ENCODE results near the gene ICOS. TPM values are rescaled to one million over a fixed set of nuclear protein-coding genes. Genes with fewer than 3 reads are reported as not detected.
"Not testable (repeated sequence)": the region's sequence is repeated elsewhere in the genome, so short reads cannot be mapped to it uniquely, and the experiment has no call there.

Gene ICOS
- total RNA-seq, 5 donors from 2014 or later (not counting 1 experiment from before 2014, with no cell fraction given): 33.9 to 72.2 (median 41.9) TPM

DNA sequence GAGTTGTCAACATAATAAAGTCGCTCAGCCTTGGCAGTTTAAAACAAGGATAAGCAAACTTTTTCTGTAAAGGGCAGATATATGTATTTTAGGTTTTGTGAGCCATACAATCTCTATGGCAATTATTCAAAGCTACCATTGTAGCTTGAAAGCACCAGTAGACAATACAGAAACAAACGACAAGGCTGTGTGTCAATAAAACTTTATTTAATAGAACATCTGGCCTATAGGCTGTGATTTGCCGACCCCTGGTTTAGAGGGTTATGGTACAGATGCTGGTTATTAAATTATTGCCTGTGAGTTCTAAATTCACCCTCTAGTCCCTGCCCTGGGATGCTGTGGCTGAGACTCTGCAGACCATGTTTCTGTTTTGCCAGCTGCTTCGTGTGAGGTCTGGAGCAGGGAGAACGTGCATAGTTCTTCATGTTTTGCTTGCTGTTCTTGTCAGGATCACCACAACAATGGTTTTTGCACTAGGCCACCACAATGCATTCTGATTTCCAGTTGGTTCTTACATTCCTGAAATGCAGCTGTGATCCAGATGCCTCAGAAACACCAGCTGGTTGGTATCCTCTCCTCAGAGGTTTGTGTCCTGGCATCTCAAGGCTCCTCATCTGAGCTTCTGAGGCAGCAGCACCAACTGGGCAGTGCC is 46.6 kb downstream of the ICOS start:
- DNase-seq (no peak), ATAC-seq (replicated peaks in 1 of 4) (no peak)
- H3K4me3 ChIP-seq (ENCODE audit: control insufficient read depth in 1 of 2, extremely low read depth in 1 of 2, low read length in 1 of 2): no peak overlapping the region
- CTCF ChIA-PET: no interaction called here
- 93% methylated on average over 2 of the region's 5 CpGs for WGBS (ENCODE audit: insufficient coverage)
- Mint-ChIP-seq H3K36me3 (no peaks in the 10 kb centered on the region), H3K4me1 (peaks cover 15 to 28% (median 17%) of the 10 kb centered on the region in 3 donors), H3K9me3 (no peaks in the 10 kb centered on the region), H3K4me3 (no peak overlapping the region), H3K27me3 (no peaks in the 10 kb centered on the region), H3K27ac (no peak overlapping the region)
- peaks cover 0 to 12% of the 10 kb centered on the region in 2 experiments for H3K4me1 ChIP-seq (ENCODE audit: control insufficient read depth in 1 of 2, extremely low read depth in 1 of 2, insufficient read depth in 2 of 2, low read length in 2 of 2)
- POLR2A ChIA-PET: interaction anchor here in 1 of 2 donors (1.0 kb wide), 1 partner anchor 11 kb away, joined by 3 read pairs; no protein-coding TSS in a partner anchor
- H3K9me3 ChIP-seq: no peaks in the 10 kb centered on the region
- H3K27me3 ChIP-seq (replicated peaks in 1 of 2; ENCODE audit: control insufficient read depth in 2 of 2, extremely low read depth in 1 of 2, insufficient read depth in 2 of 2, low read length in 1 of 2): no peaks in the 10 kb centered on the region
- H3K36me3 ChIP-seq (ENCODE audit: control insufficient read depth in 2 of 2, extremely low read depth in 1 of 2, insufficient read depth in 1 of 2, low read length in 1 of 2): no peaks in the 10 kb centered on the region
- H3K27ac ChIP-seq (ENCODE audit: low read length): no peak overlapping the region

GRCh38 chr2:203985978-203986377 is 49.4 kb downstream of the ICOS start:
- ATAC-seq (replicated peaks in 1 of 4); H3K9me3 ChIP-seq; H3K36me3 ChIP-seq (ENCODE audit: control insufficient read depth in 2 of 2, extremely low read depth in 1 of 2, insufficient read depth in 1 of 2, low read length in 1 of 2); H3K27ac ChIP-seq (ENCODE audit: low read length); H3K27ac Mint-ChIP-seq; H3K27me3 ChIP-seq (replicated peaks in 1 of 2; ENCODE audit: control insufficient read depth in 2 of 2, extremely low read depth in 1 of 2, insufficient read depth in 2 of 2, low read length in 1 of 2); H3K36me3 Mint-ChIP-seq; H3K27me3 Mint-ChIP-seq; H3K4me3 Mint-ChIP-seq; H3K4me3 ChIP-seq (ENCODE audit: control insufficient read depth in 1 of 2, extremely low read depth in 1 of 2, low read length in 1 of 2); DNase-seq; H3K9me3 Mint-ChIP-seq: not testable (repeated sequence)
- peaks cover 30 to 49% (median 31%) of the 10 kb centered on the region in 3 donors for H3K4me1 Mint-ChIP-seq
- CTCF ChIA-PET: interaction anchor here in 1 of 2 donors (0.7 kb wide), 1 partner anchor 71 kb away, joined by 3 read pairs; no protein-coding TSS in a partner anchor
- no CpG with 5 or more reads among the region's 3 CpGs for WGBS (ENCODE audit: insufficient coverage)
- peaks cover 4 to 25% of the 10 kb centered on the region in 2 experiments for H3K4me1 ChIP-seq (ENCODE audit: control insufficient read depth in 1 of 2, extremely low read depth in 1 of 2, insufficient read depth in 2 of 2, low read length in 2 of 2)
- POLR2A ChIA-PET: interaction anchor here in 1 of 2 donors (1.5 kb wide), 2 partner anchors 14 to 29 kb away, joined by 4 read pairs; no protein-coding TSS in a partner anchor

DNA sequence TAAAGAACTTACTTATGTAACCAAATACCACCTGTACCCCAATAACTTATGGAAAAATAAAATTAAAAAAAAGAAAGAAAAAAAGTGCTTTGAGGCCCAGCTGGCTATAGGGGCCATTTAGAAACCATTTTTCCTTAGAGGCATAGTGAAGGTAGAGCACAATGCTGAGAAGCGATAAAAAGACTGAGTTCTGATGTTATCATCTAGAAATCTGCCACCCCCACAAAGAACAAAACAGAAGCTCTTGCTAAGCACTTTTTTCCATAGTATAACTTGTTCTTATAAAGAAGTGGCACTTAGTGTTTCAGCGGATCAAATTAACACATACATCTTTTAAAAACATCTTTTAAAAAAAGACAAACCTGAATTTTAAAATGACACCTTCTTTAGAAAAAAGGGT is 51.4 kb downstream of the ICOS start:
- H3K9me3 Mint-ChIP-seq: no peaks in the 10 kb centered on the region
- ChIA-PET CTCF (interaction anchor here (0.7 to 0.9 kb wide), 3 partner anchors 12 to 31 kb away, joined by 3 read pairs; no protein-coding TSS in a partner anchor), POLR2A (interaction anchor here in 1 of 2 donors (0.6 to 0.7 kb wide), 2 partner anchors 9 to 117 kb away, joined by 3 read pairs; no protein-coding TSS in a partner anchor)
- no CpG with 5 or more reads among the region's 2 CpGs for WGBS (ENCODE audit: insufficient coverage)
- ATAC-seq (replicated peaks in 1 of 4) (peak in 1 of 4 experiments; percentile 46), DNase-seq (no peak)
- Histone ChIP-seq H3K4me1 (ENCODE audit: control insufficient read depth in 1 of 2, extremely low read depth in 1 of 2, insufficient read depth in 2 of 2, low read length in 2 of 2) (peaks cover 4 to 25% of the 10 kb centered on the region in 2 experiments), H3K36me3 (ENCODE audit: control insufficient read depth in 2 of 2, extremely low read depth in 1 of 2, insufficient read depth in 1 of 2, low read length in 1 of 2) (no peaks in the 10 kb centered on the region), H3K27me3 (replicated peaks in 1 of 2; ENCODE audit: control insufficient read depth in 2 of 2, extremely low read depth in 1 of 2, insufficient read depth in 2 of 2, low read length in 1 of 2) (no peaks in the 10 kb centered on the region), H3K4me3 (ENCODE audit: control insufficient read depth in 1 of 2, extremely low read depth in 1 of 2, low read length in 1 of 2) (no peak overlapping the region), H3K9me3 (no peaks in the 10 kb centered on the region), H3K27ac (ENCODE audit: low read length) (peak overlapping the region; percentile 17)
- no peaks in the 10 kb centered on the region for H3K36me3 Mint-ChIP-seq
- H3K27me3 Mint-ChIP-seq: no peaks in the 10 kb centered on the region
- peak overlapping the region in 1 of 3 donors; percentile 57 for H3K4me3 Mint-ChIP-seq
- peaks cover 30 to 49% (median 31%) of the 10 kb centered on the region in 3 donors for H3K4me1 Mint-ChIP-seq
- H3K27ac Mint-ChIP-seq: peak overlapping the region in 1 of 2 donors; percentile 56

GRCh38 chr2:203988500-203989260 is 52.1 kb downstream of the ICOS start:
- H3K27me3 ChIP-seq (replicated peaks in 1 of 2; ENCODE audit: control insufficient read depth in 2 of 2, extremely low read depth in 1 of 2, insufficient read depth in 2 of 2, low read length in 1 of 2): no peaks in the 10 kb centered on the region
- H3K36me3 Mint-ChIP-seq: no peaks in the 10 kb centered on the region
- CTCF ChIA-PET: interaction anchor here (0.7 to 0.9 kb wide), 3 partner anchors 11 to 32 kb away, joined by 3 read pairs; no protein-coding TSS in a partner anchor

GRCh38 chr2:203989521-203989920 is 53.0 kb downstream of the ICOS start:
- peak overlapping the region; percentile 17 to 46 for H3K27ac Mint-ChIP-seq
- no peaks in the 10 kb centered on the region for H3K36me3 Mint-ChIP-seq
- H3K27me3 ChIP-seq (replicated peaks in 1 of 2; ENCODE audit: control insufficient read depth in 2 of 2, extremely low read depth in 1 of 2, insufficient read depth in 2 of 2, low read length in 1 of 2): no peaks in the 10 kb centered on the region
- H3K9me3 ChIP-seq: no peaks in the 10 kb centered on the region
- H3K27ac ChIP-seq (ENCODE audit: low read length): no peak overlapping the region
- CTCF ChIA-PET: no interaction called here
- H3K4me3 Mint-ChIP-seq: peak overlapping the region in 1 of 3 donors; percentile 7
- POLR2A ChIA-PET: interaction anchor here (0.6 to 0.9 kb wide), 3 partner anchors 17 to 520 kb away, joined by 3 to 4 read pairs (median 4); no protein-coding TSS in a partner anchor
- no CpG with 5 or more reads among the region's 2 CpGs for WGBS (ENCODE audit: insufficient coverage)
- DNase-seq (no peak), ATAC-seq (replicated peaks in 1 of 4) (peak in 1 of 4 experiments; percentile 31)
- peaks cover 11 to 25% of the 10 kb centered on the region in 2 experiments for H3K4me1 ChIP-seq (ENCODE audit: control insufficient read depth in 1 of 2, extremely low read depth in 1 of 2, insufficient read depth in 2 of 2, low read length in 2 of 2)
- no peak overlapping the region for H3K4me3 ChIP-seq (ENCODE audit: control insufficient read depth in 1 of 2, extremely low read depth in 1 of 2, low read length in 1 of 2)
- H3K36me3 ChIP-seq (ENCODE audit: control insufficient read depth in 2 of 2, extremely low read depth in 1 of 2, insufficient read depth in 1 of 2, low read length in 1 of 2): no peaks in the 10 kb centered on the region
- H3K27me3 Mint-ChIP-seq: no peaks in the 10 kb centered on the region
- H3K9me3 Mint-ChIP-seq: no peaks in the 10 kb centered on the region
- H3K4me1 Mint-ChIP-seq: peaks cover 30 to 40% (median 31%) of the 10 kb centered on the region in 3 donors

More at GRCh38 chr2:203988500-203989260, 52.1 kb downstream of the ICOS start:
- Mint-ChIP-seq H3K4me1 (peaks cover 30 to 47% (median 31%) of the 10 kb centered on the region in 3 donors), H3K27ac (peak overlapping the region in 1 of 2 donors; percentile 3), H3K27me3 (no peaks in the 10 kb centered on the region), H3K4me3 (peak overlapping the region in 1 of 3 donors; percentile 38), H3K9me3 (no peaks in the 10 kb centered on the region)
- Histone ChIP-seq H3K4me3 (ENCODE audit: control insufficient read depth in 1 of 2, extremely low read depth in 1 of 2, low read length in 1 of 2) (no peak overlapping the region), H3K27ac (ENCODE audit: low read length) (no peak overlapping the region), H3K36me3 (ENCODE audit: control insufficient read depth in 2 of 2, extremely low read depth in 1 of 2, insufficient read depth in 1 of 2, low read length in 1 of 2) (no peaks in the 10 kb centered on the region), H3K4me1 (ENCODE audit: control insufficient read depth in 1 of 2, extremely low read depth in 1 of 2, insufficient read depth in 2 of 2, low read length in 2 of 2) (peaks cover 4 to 25% of the 10 kb centered on the region in 2 experiments), H3K9me3 (no peaks in the 10 kb centered on the region)
- DNase-seq (no peak), ATAC-seq (replicated peaks in 1 of 4) (no peak)
- POLR2A ChIA-PET: interaction anchor here in 1 of 2 donors (0.6 kb wide), 1 partner anchor 9 kb away, joined by 3 read pairs; no protein-coding TSS in a partner anchor
- 76% methylated on average over 2 of the region's 6 CpGs for WGBS (ENCODE audit: insufficient coverage)

GRCh38 chr2:203992509-203992908 is 55.9 kb downstream of the ICOS start:
- no CpG with 5 or more reads among the region's 1 CpG for WGBS (ENCODE audit: insufficient coverage)

More at GRCh38 chr2:203992509-203992908, 55.9 kb downstream of the ICOS start:
- Mint-ChIP-seq H3K9me3 (no peaks in the 10 kb centered on the region), H3K4me3 (no peak overlapping the region), H3K36me3 (no peaks in the 10 kb centered on the region), H3K4me1 (peaks cover 31 to 32% (median 31%) of the 10 kb centered on the region in 3 donors), H3K27ac (no peak overlapping the region), H3K27me3 (no peaks in the 10 kb centered on the region)
- Histone ChIP-seq H3K27me3 (replicated peaks in 1 of 2; ENCODE audit: control insufficient read depth in 2 of 2, extremely low read depth in 1 of 2, insufficient read depth in 2 of 2, low read length in 1 of 2) (no peaks in the 10 kb centered on the region), H3K36me3 (ENCODE audit: control insufficient read depth in 2 of 2, extremely low read depth in 1 of 2, insufficient read depth in 1 of 2, low read length in 1 of 2) (no peaks in the 10 kb centered on the region), H3K4me1 (ENCODE audit: control insufficient read depth in 1 of 2, extremely low read depth in 1 of 2, insufficient read depth in 2 of 2, low read length in 2 of 2) (peaks cover 17 to 20% of the 10 kb centered on the region in 2 experiments), H3K27ac (ENCODE audit: low read length) (no peak overlapping the region), H3K4me3 (ENCODE audit: control insufficient read depth in 1 of 2, extremely low read depth in 1 of 2, low read length in 1 of 2) (no peak overlapping the region), H3K9me3 (no peaks in the 10 kb centered on the region)
- DNase-seq: no peak
- POLR2A ChIA-PET: interaction anchor here in 1 of 2 donors (0.8 kb wide), 1 partner anchor 16 kb away, joined by 3 read pairs; no protein-coding TSS in a partner anchor
- CTCF ChIA-PET: no interaction called here
- ATAC-seq (replicated peaks in 1 of 4): no peak
